Activated CD8-positive, alpha-beta memory T cell treated with anti-CD3 and anti-CD28 coated beads, Interleukin-2, amount 50 U/mL, for 24 hours (primary cell): ENCODE results near the gene CYP26B1.

ENCODE experiments used
- DNase-seq: peaks from one replicate; pipeline ENCODE4 v3.0.0-alpha.2; 2020; ENCODE audit errors: extremely low read depth

The CYP26B1 gene

DNA sequence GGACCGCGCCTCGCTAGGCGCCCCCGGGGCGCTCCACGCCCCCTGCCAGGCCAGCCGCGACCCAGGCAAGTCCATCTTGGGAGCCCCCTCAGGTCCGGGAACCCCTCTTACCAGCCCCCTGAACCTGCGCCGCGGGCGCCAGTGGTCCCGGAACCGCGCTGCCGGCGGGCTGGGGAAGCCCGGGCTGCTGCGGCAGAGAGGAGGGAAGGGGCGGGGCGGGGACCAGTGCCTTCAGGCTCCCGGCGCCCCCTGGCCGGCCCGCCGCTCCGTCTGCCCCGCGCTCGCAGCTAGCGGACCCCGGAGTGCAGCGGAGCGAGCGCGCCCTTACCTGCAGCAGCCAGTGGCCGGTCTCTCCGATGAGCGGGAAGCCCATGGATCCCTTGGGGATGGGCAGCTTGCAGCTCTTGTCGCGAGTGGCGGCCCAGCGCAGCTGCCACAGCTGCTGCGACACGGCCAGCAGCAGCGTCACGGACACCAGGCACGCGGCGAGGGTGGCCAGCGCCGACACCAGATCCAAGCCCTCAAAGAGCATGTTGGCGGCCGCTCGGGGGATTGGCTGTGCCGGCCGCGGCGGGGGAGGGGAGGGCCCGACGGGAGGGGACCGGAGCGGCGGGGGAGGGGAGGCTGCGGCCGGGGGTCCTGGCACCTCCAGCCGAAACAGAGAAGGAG is at the start of gene CYP26B1:
CYP26B1 (minus strand) TSS at position 560 of the 669 bp plus-strand sequence; CDS start at position 532, 28 bp downstream.
- DNase-seq = no peak

DNA sequence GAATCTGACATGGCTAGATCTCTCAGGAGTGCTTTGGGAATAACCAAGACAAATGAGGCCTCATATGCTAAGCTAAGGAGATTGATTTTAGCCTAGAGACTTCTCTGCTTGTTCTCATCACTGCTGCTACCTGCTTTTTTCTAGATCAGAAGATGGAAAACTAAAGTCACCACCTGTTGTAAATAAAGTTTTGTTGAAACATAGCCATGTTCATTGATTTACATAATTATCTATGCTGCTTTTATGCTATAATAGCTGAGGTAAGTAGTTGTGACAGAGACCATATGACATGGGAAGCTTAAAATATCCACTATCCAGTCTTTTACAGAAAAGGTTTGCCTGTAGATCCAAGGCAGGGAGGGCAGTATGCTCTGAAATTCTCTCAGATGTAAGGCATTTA is 46.1 kb upstream of the CYP26B1 start:
- DNase-seq = no peak

DNA sequence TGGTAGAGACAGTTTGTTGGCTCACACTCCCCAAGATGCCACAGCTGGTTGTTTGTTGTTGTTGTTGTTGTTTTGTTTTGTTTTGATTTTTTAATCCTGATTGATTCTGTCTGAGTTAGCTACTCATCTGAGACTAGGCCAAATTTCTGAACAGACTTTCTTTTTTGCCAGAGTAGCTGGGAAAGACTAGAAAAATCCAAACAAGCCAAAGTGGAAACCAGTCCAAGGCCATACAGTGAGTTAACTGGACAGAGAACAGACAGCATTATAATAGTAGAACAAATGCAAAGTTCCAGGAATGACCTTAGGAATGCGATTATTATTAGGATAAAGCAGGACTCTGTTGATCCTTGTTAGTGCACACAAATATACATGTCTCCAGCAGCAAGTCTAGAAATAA is 43.8 kb upstream of the CYP26B1 start:
- no peak for DNase-seq

DNA sequence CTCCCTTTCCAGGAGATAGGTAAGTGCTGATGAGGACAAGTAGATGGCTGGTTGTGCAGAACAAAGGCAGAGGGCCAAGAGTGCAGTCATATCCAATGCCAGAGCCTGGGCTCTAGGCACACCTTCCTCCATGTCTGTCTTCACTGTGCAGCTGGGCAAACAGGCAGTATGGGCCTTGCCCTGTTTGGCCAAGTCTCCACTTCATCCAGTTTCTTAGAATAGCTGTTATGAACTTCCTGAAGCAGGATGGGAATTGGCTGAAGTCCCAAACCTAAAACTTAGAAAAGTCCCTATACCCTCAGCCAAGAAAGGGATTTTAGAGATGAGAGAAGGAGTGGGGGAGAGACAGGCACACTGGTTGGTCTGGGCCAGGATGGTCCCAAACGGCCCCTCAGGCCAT is 37.5 kb upstream of the CYP26B1 start:
- DNase-seq = no peak

DNA sequence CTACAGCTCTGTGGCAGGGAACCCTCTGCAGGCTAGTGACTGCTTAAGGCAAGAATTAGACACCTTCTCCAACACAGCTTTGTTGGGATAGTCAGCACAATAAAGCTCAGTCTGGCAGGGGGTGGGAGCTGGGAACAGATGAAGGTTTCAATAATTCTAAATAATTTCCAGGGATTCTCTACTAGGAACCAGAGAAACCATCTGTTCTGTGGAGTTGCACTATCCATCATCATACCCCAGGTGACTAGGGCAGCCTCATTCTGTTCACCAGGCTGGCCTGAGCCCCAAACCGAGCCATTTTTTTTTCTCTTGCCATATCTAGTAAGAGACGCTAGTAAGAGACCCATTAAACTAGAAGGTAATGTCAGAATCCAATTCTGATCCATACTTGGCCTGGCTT is 35.8 kb upstream of the CYP26B1 start:
- no peak for DNase-seq

GRCh38 chr2:72183016-72183415 is 35.4 kb upstream of the CYP26B1 start:
- DNase-seq = no peak

DNA sequence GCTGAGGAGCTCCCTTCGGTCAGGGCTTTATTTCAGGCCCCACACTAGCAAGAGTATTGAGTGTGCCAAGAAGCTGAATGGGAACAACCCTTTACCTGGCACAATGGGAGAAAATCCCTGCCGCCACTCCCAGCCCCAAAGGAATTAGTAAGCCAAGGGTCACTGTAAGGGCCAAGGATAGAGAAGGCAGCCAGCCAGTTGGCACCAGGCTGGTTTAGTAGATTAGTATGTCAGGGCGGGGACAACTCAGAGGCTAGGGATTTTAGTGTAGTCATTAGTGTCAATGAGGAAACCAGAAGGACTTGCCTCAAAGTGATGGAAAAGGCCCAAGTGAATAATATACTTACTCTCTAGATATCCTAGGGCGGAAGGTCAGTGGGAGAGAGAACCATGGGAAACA is 34.9 kb upstream of the CYP26B1 start:
- DNase-seq = no peak

DNA sequence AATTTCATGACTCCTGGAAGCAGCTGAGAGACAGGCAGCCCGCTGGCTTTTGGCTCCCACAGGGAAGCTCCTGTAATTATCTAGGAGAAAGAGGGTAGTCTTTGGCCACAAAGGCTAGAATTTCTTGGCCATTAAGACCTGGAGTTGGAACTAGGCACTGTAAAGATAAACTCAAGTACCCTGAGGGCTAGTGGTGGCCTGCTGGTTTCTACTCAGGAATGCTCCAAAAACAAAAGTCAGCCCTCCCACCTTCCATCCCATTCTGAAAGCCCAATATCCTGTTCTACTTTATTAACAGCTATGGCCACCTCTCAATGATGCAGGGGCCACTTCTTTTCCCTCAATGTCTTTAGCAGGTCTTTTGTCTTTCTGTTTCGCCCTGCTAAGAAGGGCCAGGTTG is 34.0 kb upstream of the CYP26B1 start:
- no peak for DNase-seq

GRCh38 chr2:72180351-72180750 is 32.7 kb upstream of the CYP26B1 start:
- DNase-seq = no peak

- DNase-seq = no peak
Observed at GRCh38 chr2:72178551-72178950, 30.9 kb upstream of the CYP26B1 start.

DNA sequence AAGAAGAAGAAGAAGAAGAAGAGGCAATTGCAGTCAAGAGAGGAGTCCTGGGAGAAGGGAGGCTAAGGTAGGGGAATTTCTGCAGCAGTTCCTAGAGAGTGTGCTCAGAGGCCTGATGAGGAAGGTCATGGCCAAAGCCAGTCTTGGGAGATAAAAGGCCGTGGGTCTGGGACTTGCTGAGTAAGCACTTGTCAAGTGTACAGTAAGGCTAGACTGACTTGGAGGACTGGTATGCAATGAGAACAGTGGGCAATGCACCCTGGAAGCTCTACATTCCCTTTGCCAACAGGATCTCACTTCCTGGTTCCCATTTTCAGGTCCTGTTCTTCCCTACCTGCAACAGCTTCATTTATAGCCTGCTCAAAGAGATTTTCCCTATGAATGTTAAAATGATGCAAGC is 28.6 kb upstream of the CYP26B1 start:
- DNase-seq = no peak

GRCh38 chr2:72175636-72176035 is 28.0 kb upstream of the CYP26B1 start:
- DNase-seq = no peak

DNA sequence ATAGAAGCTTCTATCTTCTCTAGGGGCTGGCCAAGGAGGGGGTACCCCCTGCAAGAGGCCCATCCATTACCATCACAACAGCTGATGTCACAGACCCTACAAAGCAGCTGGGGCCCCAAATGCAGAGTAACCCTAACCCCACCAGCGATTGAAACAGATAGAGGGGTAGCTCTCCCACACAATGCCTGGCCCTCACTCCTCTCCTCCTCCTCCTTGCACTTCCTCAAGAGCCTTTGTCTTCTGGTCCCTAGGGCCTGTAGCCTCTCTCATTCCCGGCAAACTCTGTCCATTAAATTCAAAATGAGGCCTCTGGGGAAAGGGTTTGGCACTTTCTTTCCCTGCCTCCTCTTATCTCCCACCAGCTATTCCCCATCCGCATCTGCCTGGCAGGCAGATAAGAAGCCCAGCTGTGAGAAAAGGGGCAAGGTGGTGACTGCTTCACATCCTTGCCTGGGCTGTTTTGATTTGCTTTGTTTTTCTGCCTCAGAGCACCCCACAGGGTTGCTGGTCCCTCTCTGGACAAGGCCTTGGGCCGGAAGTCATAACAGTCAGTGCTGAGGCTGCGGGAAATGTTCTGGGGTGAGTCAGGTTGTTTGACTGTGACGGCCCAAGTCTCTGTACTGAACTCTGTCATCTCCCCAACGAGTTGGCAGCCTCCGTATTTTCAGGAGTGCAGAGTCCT is 26.1 kb upstream of the CYP26B1 start:
- no peak for DNase-seq

GRCh38 chr2:72172478-72172877 is 24.8 kb upstream of the CYP26B1 start:
- DNase-seq = no peak

- no peak for DNase-seq
Observed at GRCh38 chr2:72166279-72166678, 18.6 kb upstream of the CYP26B1 start.

DNA sequence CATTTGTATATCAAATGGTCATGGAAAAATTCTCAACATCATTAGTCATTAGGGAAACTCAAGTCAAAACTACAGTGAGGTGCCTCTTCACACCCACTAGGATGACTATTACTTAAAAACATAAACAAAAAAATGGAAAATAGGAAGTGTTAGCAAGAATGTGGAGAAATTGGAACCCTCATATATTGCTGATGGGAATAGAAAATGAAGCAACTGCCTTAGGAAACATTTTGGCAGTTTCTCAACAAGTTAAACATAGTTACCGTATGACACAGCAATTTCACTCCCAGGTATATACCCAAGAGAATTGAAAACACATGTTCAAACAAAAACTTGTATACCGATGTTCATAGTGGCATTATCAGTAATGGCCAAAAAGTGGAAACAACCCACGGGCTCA is 18.1 kb upstream of the CYP26B1 start:
- no peak for DNase-seq

GRCh38 chr2:72162574-72162973 is 14.9 kb upstream of the CYP26B1 start:
- no peak for DNase-seq

- no peak for DNase-seq
Observed at GRCh38 chr2:72159211-72159993, 11.7 kb upstream of the CYP26B1 start.

GRCh38 chr2:72157871-72158771 is 10.5 kb upstream of the CYP26B1 start:
- DNase-seq = no peak

DNA sequence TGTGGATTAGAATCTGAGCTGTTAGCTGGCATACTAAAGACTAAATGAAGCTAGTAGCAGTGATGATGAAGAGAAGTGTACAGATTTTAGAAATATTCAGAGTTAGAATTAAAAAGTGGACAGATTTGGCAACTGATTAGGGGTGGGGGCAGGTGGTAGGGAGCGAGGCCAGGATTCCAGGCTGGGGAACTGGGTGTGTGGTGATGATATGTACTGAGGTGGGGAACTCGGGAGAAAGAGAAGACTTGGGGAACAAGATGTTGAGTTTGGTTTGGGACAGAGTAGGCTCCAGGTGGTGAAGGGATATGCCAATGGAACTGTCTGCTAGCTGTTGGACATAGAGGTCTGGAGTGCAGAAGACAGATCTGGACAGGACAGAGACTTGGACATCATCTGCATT is 9.2 kb upstream of the CYP26B1 start:
- no peak for DNase-seq

DNA sequence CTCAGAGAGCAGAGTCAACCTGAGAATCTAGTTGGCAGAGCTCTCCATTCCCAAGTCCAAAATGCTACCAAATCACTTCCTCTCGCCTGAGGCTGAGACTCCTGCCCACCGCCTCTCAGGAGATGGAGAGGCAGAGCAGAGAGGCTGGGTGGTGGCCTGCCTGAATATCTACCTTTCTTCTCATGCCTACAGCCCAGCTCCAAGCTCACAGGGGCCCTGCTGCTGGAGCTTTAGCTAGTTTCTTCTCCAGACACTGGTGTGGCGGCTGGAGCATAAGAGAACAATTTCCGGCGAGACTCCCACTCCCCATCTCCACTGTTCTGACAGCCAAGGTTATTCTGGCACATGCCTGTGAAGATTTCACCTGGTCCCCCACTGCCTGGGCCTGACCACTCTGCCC is 8.1 kb upstream of the CYP26B1 start:
- no peak for DNase-seq

DNA sequence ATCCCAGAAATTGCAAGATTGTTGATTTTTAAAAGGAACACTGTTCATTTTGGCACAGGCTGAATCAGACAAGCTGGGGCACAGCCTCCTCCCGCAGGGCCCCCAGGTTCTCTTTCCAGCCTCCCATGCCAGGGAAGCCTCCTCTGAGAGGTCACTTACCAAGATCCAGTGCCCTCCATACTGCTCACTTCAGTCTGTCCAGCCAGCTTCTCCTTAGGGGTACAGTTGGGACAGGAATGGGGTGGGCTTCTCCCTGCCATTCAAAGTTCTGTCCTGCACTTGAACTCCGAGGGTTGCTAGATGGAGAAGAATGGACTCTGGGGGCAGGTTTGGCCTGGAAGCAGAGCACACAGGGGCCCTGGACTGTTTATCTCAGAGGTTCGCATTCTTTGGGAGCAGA is 7.5 kb upstream of the CYP26B1 start:
- DNase-seq = no peak
